SK-N-SH (cell line): ENCODE data around the gene TBL1XR1. TPM values are rescaled to one million over a fixed set of nuclear protein-coding genes. Genes with fewer than 3 reads are reported as not detected.

Source experiments
- CTCF ChIA-PET: fragments of 300-600, 350-600 bp; formaldehyde crosslinking; extraction: SDS; loops from one replicate; lab custom pipeline; 2021; lab: Yijun Ruan, JAX
- POLR2A ChIA-PET: fragments of 350-600 bp; sonication (Branson Sonifier 250); formaldehyde crosslinking; extraction: SDS; loops from one replicate; lab custom pipeline; 2020; ENCODE audit warnings: antibody characterized with exemption, inconsistent platforms; lab: Yijun Ruan, JAX
- DNase-seq: peaks from one replicate; pipeline ENCODE4 v3.0.0; 2012
- H2AFZ ChIP-seq: fragments of 200-600 bp; sonication (generic); 2 replicates; pipeline ENCODE4 v1.8.1; 2016; ENCODE audit warnings: antibody characterized with exemption, mild to moderate bottlenecking, low read depth
- H3F3A ChIP-seq: fragments of 200-600 bp; sonication (generic); replicated peaks from 2 replicates; pipeline ENCODE3; 2016; ENCODE audit warnings: antibody characterized with exemption, mild to moderate bottlenecking; ENCODE audit not compliant: insufficient read depth
- H3K27ac ChIP-seq, 2 experiments: fragments of 200-500 bp in 1 of 2; fragments of 200-600 bp in 1 of 2; sonication (Bioruptor generic) in 1 of 2; sonication (generic), shearing (Covaris generic) in 1 of 2; 2 replicates each; pipeline versions ENCODE4 v1.5.1 to v1.6.1; 2014 to 2016; ENCODE audit warnings: low read depth in 2 of 2, inconsistent platforms in 1 of 2, low read length in 1 of 2, mild to moderate bottlenecking in 1 of 2, mixed read lengths in 1 of 2
- H3K27me3 ChIP-seq: fragments of 200-600 bp; sonication (generic), shearing (Covaris generic); 2 replicates; pipeline ENCODE4 v1.6.1; 2016; ENCODE audit warnings: mixed run types; ENCODE audit not compliant: insufficient read depth
- H3K36me3 ChIP-seq, 2 experiments: fragments of 200-500 bp in 1 of 2; fragments of 200-600 bp in 1 of 2; sonication (Bioruptor generic) in 1 of 2; sonication (generic) in 1 of 2; replicated peaks in 1 of 2; 2 replicates each; pipeline versions ENCODE3 to v1.5.1; 2014 to 2016; ENCODE audit warnings: low read length in 1 of 2, mild to moderate bottlenecking in 1 of 2; ENCODE audit not compliant: insufficient read depth in 2 of 2, control insufficient read depth in 1 of 2
- H3K4me1 ChIP-seq, 2 experiments: fragments of 200-500 bp in 1 of 2; fragments of 200-600 bp in 1 of 2; sonication (Bioruptor generic) in 1 of 2; sonication (generic), shearing (Covaris generic) in 1 of 2; 2 replicates each; pipeline versions ENCODE4 v1.5.1 to v1.6.1; 2014 to 2016; ENCODE audit warnings: low read depth in 1 of 2, low read length in 1 of 2, mixed run types in 1 of 2; ENCODE audit not compliant: insufficient read depth in 2 of 2, control insufficient read depth in 1 of 2
- H3K4me2 ChIP-seq: fragments of 200-600 bp; sonication (generic), shearing (Covaris generic); 2 replicates; pipeline ENCODE4 v1.6.1; 2017; ENCODE audit warnings: mixed run types
- H3K4me3 ChIP-seq, 2 experiments: fragments of 200-500 bp in 1 of 2; fragments of 200-600 bp in 1 of 2; sonication (Bioruptor generic) in 1 of 2; sonication (generic), shearing (Covaris generic) in 1 of 2; 2 replicates each; pipeline versions ENCODE4 v1.5.1 to v1.8.1; 2014 to 2016; ENCODE audit warnings: low read depth in 2 of 2, inconsistent platforms in 1 of 2, low read length in 1 of 2, mild to moderate bottlenecking in 1 of 2, mixed read lengths in 1 of 2, moderate library complexity in 1 of 2
- H3K79me2 ChIP-seq: fragments of 200-600 bp; sonication (generic); 2 replicates; pipeline ENCODE4 v1.8.1; 2017; ENCODE audit warnings: mild to moderate bottlenecking; ENCODE audit not compliant: insufficient read depth
- H3K9ac ChIP-seq: fragments of 200-600 bp; sonication (generic); 2 replicates; pipeline ENCODE4 v1.6.1; 2017; ENCODE audit warnings: mixed run types
- H3K9me2 ChIP-seq: fragments of 200-600 bp; sonication (generic); 2 replicates; pipeline ENCODE4 v1.6.1; 2017; ENCODE audit warnings: mixed run types
- H3K9me3 ChIP-seq: fragments of 200-600 bp; sonication (generic); 2 replicates; pipeline ENCODE4 v1.6.1; 2017; ENCODE audit warnings: mixed run types, mild to moderate bottlenecking, moderate library complexity
- H4K20me1 ChIP-seq: fragments of 200-600 bp; sonication (generic); 2 replicates; pipeline ENCODE4 v1.6.1; 2017; ENCODE audit warnings: mild to moderate bottlenecking, mixed run types; ENCODE audit not compliant: insufficient read depth
- CHD2 ChIP-seq: fragments of 150-350 bp; IDR thresholded peaks from 2 replicates; pipeline ENCODE4 v1.6.1; 2018; ENCODE audit warnings: low read length; ENCODE audit not compliant: partially characterized antibody
- CTCF ChIP-seq: fragments of 200-600 bp; sonication (generic); IDR thresholded peaks from 2 replicates; pipeline ENCODE4 v1.6.1; 2017; ENCODE audit warnings: antibody characterized with exemption, mild to moderate bottlenecking, moderate library complexity
- EP300 ChIP-seq, 2 experiments: IDR thresholded peaks; 2 replicates each; pipeline versions ENCODE4 v1.4.0 to v1.6.1; 2012; ENCODE audit warnings: borderline replicate concordance in 1 of 2, low read depth in 1 of 2, low read length in 1 of 2
- FOXM1 ChIP-seq: IDR thresholded peaks from 2 replicates; pipeline ENCODE4 v1.4.0; 2012; ENCODE audit warnings: low read depth, mild to moderate bottlenecking
- GABPA ChIP-seq: IDR thresholded peaks from 2 replicates; pipeline ENCODE4 v1.4.0; 2012; ENCODE audit warnings: low read depth, mild to moderate bottlenecking
- GATA2 ChIP-seq: sonication (generic); formaldehyde crosslinking; IDR thresholded peaks from 2 replicates; pipeline ENCODE4 v1.5.0; 2020; ENCODE audit warnings: mild to moderate bottlenecking, missing genetic modification reagents
- JUND ChIP-seq: IDR thresholded peaks from 2 replicates; pipeline ENCODE4 v1.4.0; 2012
- MAX ChIP-seq: IDR thresholded peaks from 2 replicates; pipeline ENCODE4 v1.4.0; 2012; ENCODE audit warnings: low read depth
- NRF1 ChIP-seq: IDR thresholded peaks from 2 replicates; pipeline ENCODE4 v1.6.1; 2012; ENCODE audit warnings: low read depth, mild to moderate bottlenecking, low read length
- PBX3 ChIP-seq: IDR thresholded peaks from 2 replicates; pipeline ENCODE4; 2012
- RAD21 ChIP-seq: IDR thresholded peaks from 2 replicates; pipeline ENCODE4 v1.6.1; 2012; ENCODE audit warnings: mild to moderate bottlenecking, low read length
- RFX5 ChIP-seq: IDR thresholded peaks from 2 replicates; pipeline ENCODE4 v1.6.1; 2012; ENCODE audit warnings: mild to moderate bottlenecking, improper control_type of control experiment, low read length
- SIN3A ChIP-seq: IDR thresholded peaks from 2 replicates; pipeline ENCODE4 v1.6.1; 2012; ENCODE audit warnings: low read depth, mild to moderate bottlenecking, low read length, moderate library complexity, borderline replicate concordance
- TCF12 ChIP-seq: IDR thresholded peaks from 2 replicates; pipeline ENCODE4 v1.4.0; 2012
- TEAD4 ChIP-seq: IDR thresholded peaks from 2 replicates; pipeline ENCODE4 v1.4.0; 2012; ENCODE audit warnings: mild to moderate bottlenecking, borderline replicate concordance; ENCODE audit not compliant: insufficient read depth
- USF2 ChIP-seq: fragments of 150-350 bp; IDR thresholded peaks from 2 replicates; pipeline ENCODE4 v1.6.1; 2017; ENCODE audit warnings: antibody characterized with exemption, low read length, low read depth, borderline replicate concordance
- YY1 ChIP-seq: IDR thresholded peaks from 2 replicates; pipeline ENCODE4 v1.4.0; 2012; ENCODE audit warnings: low read depth, mild to moderate bottlenecking
- ZBTB33 ChIP-seq: IDR thresholded peaks from 2 replicates; pipeline ENCODE4 v1.4.0; 2012; ENCODE audit warnings: low read depth, borderline replicate concordance
- WGBS: methylation state at CpG from one replicate; pipeline ENCODE4 v1.1.6; 2017; ENCODE audit warnings: low lambda C conversion rate; 5-methylcytosine and 5-hydroxymethylcytosine counted together
- polyA plus RNA-seq, 3 experiments: library from polyadenylated mRNA; depleted of rRNA; stranded (reverse); fragments of >200 nt; gene quantifications; 2 replicates each; pipeline ENCODE4 v1.2.3, GENCODE V29; 2012

The TBL1XR1 gene
- polyA plus RNA-seq, 1 of the 3 experiments (the other 2 are of a cell fraction): 20.9 TPM

- 98% methylated on average over 3 of the region's 3 CpGs for WGBS
- CTCF ChIA-PET: interaction anchor here (1.1 to 1.2 kb wide), 2 partner anchors 11 to 44 kb away, joined by 3 read pairs; no protein-coding TSS in a partner anchor
- Histone ChIP-seq H3K9me2 (no peaks in the 10 kb centered on the region), H3K27me3 (no peaks in the 10 kb centered on the region), H3K4me1 (peaks cover 24 to 48% of the 10 kb centered on the region in 2 experiments), H3K9me3 (no peaks in the 10 kb centered on the region), H3K9ac (no peak overlapping the region), H3F3A (peaks cover 32% of the 10 kb centered on the region), H3K4me3 (no peak overlapping the region), H2AFZ (no peak overlapping the region), H3K79me2 (peaks cover 99% of the 10 kb centered on the region), H3K27ac (no peak overlapping the region), H4K20me1 (peaks cover 96% of the 10 kb centered on the region), H3K36me3 (peaks cover 0 to 6% of the 10 kb centered on the region in 2 experiments), H3K4me2 (no peak overlapping the region)
- no peak for DNase-seq
- POLR2A ChIA-PET: no interaction called here
- TF ChIP-seq NRF1 (no peak), TEAD4 (no peak), JUND (no peak)
Observed at GRCh38 chr3:177149106-177149505, 48.2 kb downstream of the TBL1XR1 start.

GRCh38 chr3:177147790-177148189, 49.5 kb downstream of the TBL1XR1 start:
- Histone ChIP-seq H2AFZ (no peak overlapping the region), H3K9ac (no peak overlapping the region), H3K9me3 (no peaks in the 10 kb centered on the region), H3K79me2 (peaks cover 99% of the 10 kb centered on the region), H3K4me3 (no peak overlapping the region), H3K36me3 (peaks cover 0 to 10% of the 10 kb centered on the region in 2 experiments), H3F3A (peaks cover 32% of the 10 kb centered on the region), H3K9me2 (no peaks in the 10 kb centered on the region), H3K27me3 (no peaks in the 10 kb centered on the region), H3K4me1 (peaks cover 24 to 48% of the 10 kb centered on the region in 2 experiments), H4K20me1 (peaks cover 93% of the 10 kb centered on the region), H3K27ac (no peak overlapping the region), H3K4me2 (no peak overlapping the region)
- no peak for DNase-seq
- ChIA-PET CTCF (interaction anchor here (1.0 to 1.2 kb wide), 3 partner anchors 11 to 43 kb away, joined by 3 to 4 read pairs (median 3); no protein-coding TSS in a partner anchor), POLR2A (no interaction called here)
- TF ChIP-seq CTCF (no peak), ZBTB33 (no peak), FOXM1 (no peak), JUND (no peak), USF2 (no peak), GABPA (no peak), RFX5 (no peak), YY1 (no peak), PBX3 (no peak), MAX (no peak), RAD21 (no peak), TCF12 (no peak), EP300 (IDR thresholded peaks at IDR 0.05; ENCODE audit: borderline replicate concordance in 1 of 2, low read depth in 1 of 2, low read length in 1 of 2) (no peak), SIN3A (no peak), GATA2 (CRISPR knock-in tag) (no peak), CHD2 (no peak)
- 88% methylated on average over 1 of the region's 1 CpG for WGBS
